Neural crest cell (in vitro differentiated cells): ENCODE data around the gene SULT1E1. TPM values are rescaled to one million over a fixed set of nuclear protein-coding genes. Genes with fewer than 3 reads are reported as not detected.

ENCODE experiments used
- DNase-seq: peaks from one replicate; pipeline ENCODE4 v3.0.0; 2021; ENCODE audit warnings: low read depth, mixed read lengths, low spot score
- H3K27ac Mint-ChIP-seq: one replicate; pipeline ENCODE4 v1.8.0; 2021; ENCODE audit warnings: mild to moderate bottlenecking, mixed read lengths; ENCODE audit not compliant: unreplicated experiment
- H3K27me3 Mint-ChIP-seq: 2 replicates; pipeline ENCODE4 v1.8.0; 2021; ENCODE audit warnings: low read depth, mild to moderate bottlenecking, mixed read lengths
- H3K36me3 Mint-ChIP-seq: 2 replicates; pipeline ENCODE4 v1.8.0; 2021; ENCODE audit warnings: low read depth, mild to moderate bottlenecking, mixed read lengths
- H3K4me1 Mint-ChIP-seq: 2 replicates; pipeline ENCODE4 v1.8.0; 2021; ENCODE audit warnings: mixed read lengths
- H3K4me3 Mint-ChIP-seq: one replicate; pipeline ENCODE4 v1.8.0; 2021; ENCODE audit warnings: mild to moderate bottlenecking, mixed read lengths
- H3K9me3 Mint-ChIP-seq: 2 replicates; pipeline ENCODE4 v1.8.0; 2021; ENCODE audit warnings: mixed read lengths
- total RNA-seq: library from RNA; stranded (reverse); gene quantifications from 2 replicates; pipeline ENCODE4 v1.2.1, GENCODE V29; 2021
- TF ChIP-seq, protein P1 (sequence below): fragments of 200-600 bp; sonication (generic); conservative IDR thresholded peaks from 2 replicates; pipeline ENCODE4 v1.5.0; 2021; ENCODE audit warnings: antibody characterized with exemption, mild to moderate bottlenecking

Gene SULT1E1
- total RNA-seq, 1 donor from 2014 or later: not detected

DNA sequence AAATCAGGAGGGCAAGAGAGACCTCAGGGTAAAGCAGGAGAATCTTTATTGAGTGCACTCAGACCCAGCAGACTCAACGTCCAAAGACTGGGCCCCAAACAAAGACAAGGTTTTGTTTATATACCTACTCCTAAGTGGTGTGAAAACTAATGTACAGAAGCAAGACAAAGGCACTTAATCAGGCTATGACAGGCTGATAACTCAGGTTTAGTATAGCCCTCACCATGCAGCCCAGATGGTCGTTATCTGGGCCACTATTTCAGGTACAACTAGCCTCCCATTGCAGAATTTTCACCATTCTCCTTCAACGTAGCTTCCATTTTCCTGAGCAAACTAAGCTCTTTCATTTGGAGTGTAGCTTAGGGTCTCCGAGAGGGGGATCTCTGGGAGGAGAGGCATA lies 36.9 kb downstream of the SULT1E1 start:
- TF ChIP-seq, protein P1, sequence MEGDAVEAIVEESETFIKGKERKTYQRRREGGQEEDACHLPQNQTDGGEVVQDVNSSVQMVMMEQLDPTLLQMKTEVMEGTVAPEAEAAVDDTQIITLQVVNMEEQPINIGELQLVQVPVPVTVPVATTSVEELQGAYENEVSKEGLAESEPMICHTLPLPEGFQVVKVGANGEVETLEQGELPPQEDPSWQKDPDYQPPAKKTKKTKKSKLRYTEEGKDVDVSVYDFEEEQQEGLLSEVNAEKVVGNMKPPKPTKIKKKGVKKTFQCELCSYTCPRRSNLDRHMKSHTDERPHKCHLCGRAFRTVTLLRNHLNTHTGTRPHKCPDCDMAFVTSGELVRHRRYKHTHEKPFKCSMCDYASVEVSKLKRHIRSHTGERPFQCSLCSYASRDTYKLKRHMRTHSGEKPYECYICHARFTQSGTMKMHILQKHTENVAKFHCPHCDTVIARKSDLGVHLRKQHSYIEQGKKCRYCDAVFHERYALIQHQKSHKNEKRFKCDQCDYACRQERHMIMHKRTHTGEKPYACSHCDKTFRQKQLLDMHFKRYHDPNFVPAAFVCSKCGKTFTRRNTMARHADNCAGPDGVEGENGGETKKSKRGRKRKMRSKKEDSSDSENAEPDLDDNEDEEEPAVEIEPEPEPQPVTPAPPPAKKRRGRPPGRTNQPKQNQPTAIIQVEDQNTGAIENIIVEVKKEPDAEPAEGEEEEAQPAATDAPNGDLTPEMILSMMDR: no peak
- Mint-ChIP-seq H3K36me3 (no peaks in the 10 kb centered on the region), H3K4me1 (no peaks in the 10 kb centered on the region), H3K9me3 (peaks cover 4% of the 10 kb centered on the region), H3K27ac (no peak overlapping the region), H3K4me3 (no peak overlapping the region), H3K27me3 (no peaks in the 10 kb centered on the region)
- DNase-seq: no peak

DNA sequence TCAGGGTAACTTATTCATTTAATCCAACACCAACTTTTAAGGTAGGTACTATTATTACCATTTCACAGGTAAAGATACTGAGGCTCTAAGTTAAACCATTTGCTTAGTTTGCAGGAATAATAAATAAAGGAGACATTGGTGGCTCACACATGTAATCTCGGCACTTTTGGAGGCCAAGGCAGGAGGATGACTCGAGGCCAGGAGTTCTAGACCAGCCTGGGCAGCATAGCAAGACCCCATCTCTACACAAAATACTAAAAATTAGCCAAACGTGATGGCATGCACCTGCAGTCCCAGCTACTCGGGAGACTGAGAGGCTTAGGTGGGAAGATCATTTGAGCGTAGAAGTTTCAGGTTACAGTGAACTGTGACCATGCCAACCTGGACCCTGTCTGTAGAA lies 37.7 kb downstream of the SULT1E1 start:
- no peaks in the 10 kb centered on the region for H3K4me1 Mint-ChIP-seq
- no peaks in the 10 kb centered on the region for H3K36me3 Mint-ChIP-seq
- no peaks in the 10 kb centered on the region for H3K27me3 Mint-ChIP-seq
- peaks cover 4% of the 10 kb centered on the region for H3K9me3 Mint-ChIP-seq
- H3K27ac Mint-ChIP-seq: no peak overlapping the region
- no peak for DNase-seq
- TF ChIP-seq, protein P1: no peak
- H3K4me3 Mint-ChIP-seq: no peak overlapping the region

- H3K4me1 Mint-ChIP-seq: no peaks in the 10 kb centered on the region
- H3K36me3 Mint-ChIP-seq: no peaks in the 10 kb centered on the region
- H3K9me3 Mint-ChIP-seq: no peaks in the 10 kb centered on the region
- TF ChIP-seq, protein P1: no peak
- peak overlapping the region; percentile 23 for H3K27ac Mint-ChIP-seq
- no peak for DNase-seq
- H3K4me3 Mint-ChIP-seq: no peak overlapping the region
- no peaks in the 10 kb centered on the region for H3K27me3 Mint-ChIP-seq
Observed at GRCh38 chr4:69818060-69818639, 41.8 kb downstream of the SULT1E1 start.

- DNase-seq: no peak
- Mint-ChIP-seq H3K27me3 (no peaks in the 10 kb centered on the region), H3K9me3 (no peaks in the 10 kb centered on the region), H3K36me3 (no peaks in the 10 kb centered on the region), H3K27ac (no peak overlapping the region), H3K4me1 (no peaks in the 10 kb centered on the region), H3K4me3 (no peak overlapping the region)
- TF ChIP-seq, protein P1: no peak
Observed at GRCh38 chr4:69816236-69816635, 43.7 kb downstream of the SULT1E1 start.

GRCh38 chr4:69813628-69814027 lies 46.3 kb downstream of the SULT1E1 start:
- no peaks in the 10 kb centered on the region for H3K36me3 Mint-ChIP-seq
- H3K27me3 Mint-ChIP-seq: no peaks in the 10 kb centered on the region
- no peak overlapping the region for H3K27ac Mint-ChIP-seq
- DNase-seq: no peak
- H3K4me3 Mint-ChIP-seq: no peak overlapping the region
- no peaks in the 10 kb centered on the region for H3K9me3 Mint-ChIP-seq
- TF ChIP-seq, protein P1: no peak
- no peaks in the 10 kb centered on the region for H3K4me1 Mint-ChIP-seq

DNA sequence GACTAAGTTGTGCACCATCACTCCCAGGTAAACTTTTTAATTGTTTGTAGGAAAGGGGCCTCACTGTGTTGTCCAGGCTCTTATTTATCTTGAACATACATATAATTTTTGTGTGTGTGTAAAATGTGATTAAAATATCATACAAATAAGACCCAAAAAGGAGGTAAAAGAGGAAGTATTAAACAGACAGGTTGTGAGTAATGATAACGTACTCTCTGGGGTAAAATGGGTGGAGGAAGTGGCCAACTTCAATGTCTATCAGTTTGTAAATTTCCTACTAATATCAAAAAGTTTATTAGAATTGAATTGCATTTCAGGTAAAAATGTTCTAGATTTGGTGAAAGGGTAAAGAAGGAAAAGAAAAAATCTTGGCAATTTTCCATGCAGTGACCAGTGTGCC lies 48.8 kb downstream of the SULT1E1 start:
- Mint-ChIP-seq H3K9me3 (peaks cover 4% of the 10 kb centered on the region), H3K27me3 (no peaks in the 10 kb centered on the region), H3K27ac (no peak overlapping the region), H3K4me1 (no peaks in the 10 kb centered on the region), H3K36me3 (no peaks in the 10 kb centered on the region), H3K4me3 (no peak overlapping the region)
- TF ChIP-seq, protein P1: no peak
- no peak for DNase-seq
